Nephron progenitor cell (in vitro differentiated cells): ENCODE data around the gene ORC6.
A peak's percentile ranks its signal among the peaks of the same experiment; 100 is the strongest.

Experiments used
- DNase-seq: peaks from one replicate; pipeline ENCODE4 v3.0.0; 2021
- H3K27ac Mint-ChIP-seq: 2 replicates; pipeline ENCODE4 v1.8.0; 2021; ENCODE audit warnings: mild to moderate bottlenecking, moderate library complexity, mixed read lengths
- H3K27me3 Mint-ChIP-seq: 2 replicates; pipeline ENCODE4 v1.8.0; 2021; ENCODE audit warnings: mild to moderate bottlenecking, low read depth, mixed read lengths; ENCODE audit not compliant: poor library complexity
- H3K36me3 Mint-ChIP-seq: 2 replicates; pipeline ENCODE4 v1.8.0; 2021; ENCODE audit warnings: low read depth, mixed read lengths
- H3K4me1 Mint-ChIP-seq: 2 replicates; pipeline ENCODE4 v1.8.0; 2021; ENCODE audit warnings: mixed read lengths
- H3K4me3 Mint-ChIP-seq: 2 replicates; pipeline ENCODE4 v1.8.0; 2021; ENCODE audit warnings: mild to moderate bottlenecking, moderate library complexity, mixed read lengths
- H3K9me3 Mint-ChIP-seq: 2 replicates; pipeline ENCODE4 v1.8.0; 2021; ENCODE audit warnings: mild to moderate bottlenecking, moderate library complexity, mixed read lengths
- TF ChIP-seq, protein P1 (sequence below): fragments of 200-600 bp; sonication (generic); IDR thresholded peaks from 2 replicates; pipeline ENCODE4 v1.5.0; 2021; ENCODE audit warnings: antibody characterized with exemption

Gene ORC6, protein sequence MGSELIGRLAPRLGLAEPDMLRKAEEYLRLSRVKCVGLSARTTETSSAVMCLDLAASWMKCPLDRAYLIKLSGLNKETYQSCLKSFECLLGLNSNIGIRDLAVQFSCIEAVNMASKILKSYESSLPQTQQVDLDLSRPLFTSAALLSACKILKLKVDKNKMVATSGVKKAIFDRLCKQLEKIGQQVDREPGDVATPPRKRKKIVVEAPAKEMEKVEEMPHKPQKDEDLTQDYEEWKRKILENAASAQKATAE

DNA sequence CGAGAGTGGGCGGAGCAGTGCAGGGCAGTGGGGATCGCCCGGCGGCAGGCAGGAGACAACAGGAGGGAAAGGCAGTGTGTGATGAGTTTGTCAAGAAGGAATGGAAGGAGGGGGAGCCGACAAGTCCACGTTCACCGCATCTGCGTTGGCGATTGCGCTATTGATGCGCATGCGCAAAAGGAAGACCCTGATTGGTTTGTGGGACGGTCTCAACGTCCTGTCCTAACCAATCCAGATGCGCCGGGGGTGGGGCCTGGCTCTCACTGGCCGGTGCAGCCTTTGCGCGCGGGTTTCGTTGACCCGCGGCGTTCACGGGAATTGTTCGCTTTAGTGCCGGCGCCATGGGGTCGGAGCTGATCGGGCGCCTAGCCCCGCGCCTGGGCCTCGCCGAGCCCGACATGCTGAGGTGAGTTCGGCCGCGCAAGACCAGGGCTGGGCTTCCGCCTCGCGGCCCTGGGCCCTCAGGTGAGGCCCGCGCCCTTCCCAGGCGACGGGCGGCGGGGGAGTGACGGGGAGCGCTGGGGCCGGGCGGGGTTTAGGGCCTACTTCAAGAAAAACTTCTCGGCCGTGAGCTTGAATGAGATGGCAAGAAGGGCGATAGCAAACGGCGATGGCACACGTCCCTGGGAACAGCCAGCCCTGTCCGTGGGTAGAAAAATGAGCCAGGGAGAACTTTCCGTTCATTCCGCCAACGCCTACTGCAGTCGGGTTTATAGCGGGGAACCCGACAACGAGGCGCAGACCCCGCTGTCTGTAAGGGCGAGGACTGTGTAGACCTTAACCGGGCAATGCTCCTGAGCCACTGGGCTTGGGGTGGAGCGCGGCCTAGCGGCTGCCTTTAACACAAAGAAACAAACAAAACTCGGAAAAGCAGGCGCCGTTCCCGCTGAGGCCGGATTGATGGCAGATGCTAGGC is at the start of gene ORC6:
TSS of gene ORC6 (plus strand) at position 295 of the 916 bp plus-strand sequence. CDS start at position 342, 47 bp downstream.
- Mint-ChIP-seq H3K9me3 (no peaks in the 10 kb centered on the region), H3K4me1 (peaks cover 44% of the 10 kb centered on the region), H3K36me3 (peaks cover 20% of the 10 kb centered on the region), H3K27me3 (no peaks in the 10 kb centered on the region), H3K4me3 (no peak within 1 kb of the TSS), H3K27ac (no peak within 1 kb of the TSS)
- peak; percentile 99 for DNase-seq
- TF ChIP-seq, protein P1, sequence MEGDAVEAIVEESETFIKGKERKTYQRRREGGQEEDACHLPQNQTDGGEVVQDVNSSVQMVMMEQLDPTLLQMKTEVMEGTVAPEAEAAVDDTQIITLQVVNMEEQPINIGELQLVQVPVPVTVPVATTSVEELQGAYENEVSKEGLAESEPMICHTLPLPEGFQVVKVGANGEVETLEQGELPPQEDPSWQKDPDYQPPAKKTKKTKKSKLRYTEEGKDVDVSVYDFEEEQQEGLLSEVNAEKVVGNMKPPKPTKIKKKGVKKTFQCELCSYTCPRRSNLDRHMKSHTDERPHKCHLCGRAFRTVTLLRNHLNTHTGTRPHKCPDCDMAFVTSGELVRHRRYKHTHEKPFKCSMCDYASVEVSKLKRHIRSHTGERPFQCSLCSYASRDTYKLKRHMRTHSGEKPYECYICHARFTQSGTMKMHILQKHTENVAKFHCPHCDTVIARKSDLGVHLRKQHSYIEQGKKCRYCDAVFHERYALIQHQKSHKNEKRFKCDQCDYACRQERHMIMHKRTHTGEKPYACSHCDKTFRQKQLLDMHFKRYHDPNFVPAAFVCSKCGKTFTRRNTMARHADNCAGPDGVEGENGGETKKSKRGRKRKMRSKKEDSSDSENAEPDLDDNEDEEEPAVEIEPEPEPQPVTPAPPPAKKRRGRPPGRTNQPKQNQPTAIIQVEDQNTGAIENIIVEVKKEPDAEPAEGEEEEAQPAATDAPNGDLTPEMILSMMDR = peak; percentile 35

DNA sequence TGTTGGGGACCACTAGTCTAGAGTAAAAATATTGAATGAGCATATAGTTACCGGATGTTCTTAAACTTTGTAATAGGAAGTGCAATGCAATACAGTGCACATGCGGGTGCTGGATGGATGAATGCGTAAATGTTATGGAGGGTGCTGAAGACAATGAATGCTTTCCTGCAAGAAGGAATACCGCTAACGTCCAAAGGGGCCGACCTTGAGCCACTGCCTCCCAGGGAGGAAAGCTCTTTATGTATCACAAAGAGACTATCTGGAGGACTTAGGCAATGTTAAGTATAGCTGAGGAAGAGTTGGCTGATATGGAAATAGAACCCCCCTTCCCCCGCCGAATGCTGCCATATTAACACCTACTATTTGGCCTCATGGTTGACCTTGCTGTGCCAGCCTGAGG is 40.8 kb upstream of the ORC6 start:
- peaks cover 30% of the 10 kb centered on the region for H3K9me3 Mint-ChIP-seq
- no peak overlapping the region for H3K27ac Mint-ChIP-seq
- H3K27me3 Mint-ChIP-seq = peaks cover 16% of the 10 kb centered on the region
- H3K4me1 Mint-ChIP-seq = no peaks in the 10 kb centered on the region
- no peak overlapping the region for H3K4me3 Mint-ChIP-seq
- TF ChIP-seq, protein P1 = no peak
- no peak for DNase-seq
- H3K36me3 Mint-ChIP-seq = no peaks in the 10 kb centered on the region

DNA sequence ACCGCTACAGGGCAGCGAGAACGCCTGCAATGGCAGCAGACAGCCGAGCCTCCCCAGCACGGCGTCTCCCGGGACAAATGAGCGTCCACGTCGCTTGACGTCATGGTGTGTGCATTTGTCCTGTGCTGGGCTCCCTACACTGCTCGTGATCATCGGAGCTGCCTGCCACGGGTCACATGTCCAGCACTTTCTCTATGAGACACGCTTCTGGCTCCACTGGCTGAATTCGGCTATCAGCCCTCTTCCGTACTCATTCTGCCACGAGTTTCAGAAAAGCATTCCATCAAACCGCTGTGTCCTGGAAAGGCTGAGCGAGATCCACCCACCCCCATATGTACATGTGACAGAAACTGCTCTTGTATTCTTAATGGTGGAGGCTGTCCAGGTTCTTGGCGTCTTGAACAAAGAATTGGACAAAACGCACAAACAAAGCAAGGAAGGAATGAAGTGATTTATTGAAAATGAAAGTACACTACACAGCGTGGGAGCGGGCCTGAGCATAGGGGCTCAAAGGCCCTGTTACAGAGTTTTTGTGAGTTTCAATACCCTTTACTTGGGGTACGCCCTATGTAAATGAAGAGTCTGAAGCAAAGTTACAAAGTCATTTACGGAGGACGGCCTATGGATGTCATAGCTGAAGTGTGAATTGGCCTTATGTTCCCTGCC is 39.7 kb upstream of the ORC6 start:
- TF ChIP-seq, protein P1 = no peak
- no peak for DNase-seq
- Mint-ChIP-seq H3K9me3 (peaks cover 23% of the 10 kb centered on the region), H3K27ac (no peak overlapping the region), H3K27me3 (peaks cover 5% of the 10 kb centered on the region), H3K4me3 (no peak overlapping the region), H3K4me1 (no peaks in the 10 kb centered on the region), H3K36me3 (peaks cover under 1% of the 10 kb centered on the region)

DNA sequence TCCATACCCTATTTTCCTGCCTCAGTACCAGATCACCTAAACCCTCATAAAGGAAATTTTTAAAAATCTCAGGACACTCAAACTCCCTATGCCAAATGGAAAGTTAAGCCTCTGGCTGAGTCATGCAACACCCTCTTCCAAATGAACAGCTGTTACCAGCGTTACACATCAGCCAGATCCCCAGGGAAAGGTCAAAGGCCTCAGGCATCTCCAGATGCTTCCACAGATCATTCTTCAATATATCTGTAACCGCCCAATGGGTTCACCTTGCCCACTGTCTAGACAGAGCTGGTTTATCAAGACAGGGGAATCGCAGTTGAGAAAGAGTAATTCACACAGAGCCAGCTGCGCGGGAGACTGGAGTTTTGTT is 39.2 kb upstream of the ORC6 start:
- Mint-ChIP-seq H3K4me3 (no peak overlapping the region), H3K27me3 (peaks cover 4% of the 10 kb centered on the region), H3K36me3 (peaks cover 5% of the 10 kb centered on the region), H3K9me3 (peaks cover 18% of the 10 kb centered on the region), H3K27ac (no peak overlapping the region), H3K4me1 (no peaks in the 10 kb centered on the region)
- DNase-seq = no peak
- TF ChIP-seq, protein P1 = no peak

DNA sequence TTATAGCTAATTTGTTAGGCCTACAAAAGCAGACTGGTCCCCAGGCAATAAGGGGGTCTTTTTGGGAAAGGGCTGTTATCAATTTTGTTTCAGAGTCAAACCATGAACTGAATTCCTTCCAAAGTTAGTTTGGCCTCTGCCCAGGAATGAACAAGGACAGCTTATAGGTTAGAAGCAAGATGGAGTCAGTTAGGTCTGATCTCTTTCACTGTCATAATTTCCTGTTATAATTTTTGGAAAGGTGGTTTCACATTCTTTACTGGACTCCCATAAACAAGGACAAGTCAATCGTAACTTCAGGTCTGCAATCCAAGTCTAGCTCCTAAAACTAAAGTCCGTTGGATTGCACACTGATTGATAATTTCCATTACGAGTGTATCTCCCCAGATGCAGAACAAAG is 38.2 kb upstream of the ORC6 start:
- TF ChIP-seq, protein P1 = no peak
- Mint-ChIP-seq H3K4me1 (no peaks in the 10 kb centered on the region), H3K36me3 (peaks cover 16% of the 10 kb centered on the region), H3K27me3 (peaks cover 4% of the 10 kb centered on the region), H3K9me3 (peaks cover 7% of the 10 kb centered on the region), H3K27ac (no peak overlapping the region), H3K4me3 (no peak overlapping the region)
- no peak for DNase-seq
